LNCaP clone FGC (cell line): ENCODE data around the gene CCDC170.

Experiments used
- DNase-seq: peaks from one replicate; pipeline ENCODE4 v3.0.0-alpha.2; 2011; ENCODE audit warnings: low read depth
- H3K4me3 ChIP-seq: 2 replicates; pipeline ENCODE4 v1.5.1; 2011; ENCODE audit warnings: mild to moderate bottlenecking, low read depth, low read length, control low read depth
- CTCF ChIP-seq: IDR thresholded peaks from 2 replicates; pipeline ENCODE4 v1.5.1; 2012; ENCODE audit warnings: mild to moderate bottlenecking; ENCODE audit not compliant: control insufficient read depth, insufficient read depth; ENCODE audit errors: extremely low read depth

Gene CCDC170

GRCh38 chr6:151493161-151493803, 535 bp upstream of the CCDC170 start:
- TF ChIP-seq CTCF: no peak
- peak overlapping the region; percentile 25 for H3K4me3 ChIP-seq
- DNase-seq: no peak

GRCh38 chr6:151494235-151494935, 568 bp downstream of the CCDC170 start:
- H3K4me3 ChIP-seq: peak overlapping the region; percentile 25; the same call in 1 of the 2 replicates
- no peak for TF ChIP-seq CTCF
- no peak for DNase-seq

- no peak for DNase-seq
- H3K4me3 ChIP-seq: no peak overlapping the region
- TF ChIP-seq CTCF: no peak
Observed at GRCh38 chr6:151494936-151495320, 1.1 kb downstream of the CCDC170 start.

- no peak for TF ChIP-seq CTCF
- H3K4me3 ChIP-seq: no peak overlapping the region
- no peak for DNase-seq
Observed at GRCh38 chr6:151495380-151495779, 1.6 kb downstream of the CCDC170 start.

- TF ChIP-seq CTCF: no peak
- DNase-seq: no peak
Observed at GRCh38 chr6:151497905-151498304, 4.1 kb downstream of the CCDC170 start.

GRCh38 chr6:151498327-151498726, 4.5 kb downstream of the CCDC170 start:
- no peak for DNase-seq
- TF ChIP-seq CTCF: no peak
- no peak overlapping the region for H3K4me3 ChIP-seq

More at GRCh38 chr6:151497905-151498304, 4.1 kb downstream of the CCDC170 start:
- H3K4me3 ChIP-seq: no peak overlapping the region

- no peak overlapping the region for H3K4me3 ChIP-seq
- no peak for TF ChIP-seq CTCF
- DNase-seq: no peak
Observed at GRCh38 chr6:151499551-151499950, 5.7 kb downstream of the CCDC170 start.
